ENCODE results near the gene RPSA. TPM values are rescaled to one million over a fixed set of nuclear protein-coding genes. Genes with fewer than 3 reads are reported as not detected.

RPSA gene
- total and polyA plus RNA-seq, 9 of the 15 experiments (the other 6 are each of a cell fraction or from before 2014, with no cell fraction given), result 2,290 to 4,272 (median 2,730) TPM

DNA sequence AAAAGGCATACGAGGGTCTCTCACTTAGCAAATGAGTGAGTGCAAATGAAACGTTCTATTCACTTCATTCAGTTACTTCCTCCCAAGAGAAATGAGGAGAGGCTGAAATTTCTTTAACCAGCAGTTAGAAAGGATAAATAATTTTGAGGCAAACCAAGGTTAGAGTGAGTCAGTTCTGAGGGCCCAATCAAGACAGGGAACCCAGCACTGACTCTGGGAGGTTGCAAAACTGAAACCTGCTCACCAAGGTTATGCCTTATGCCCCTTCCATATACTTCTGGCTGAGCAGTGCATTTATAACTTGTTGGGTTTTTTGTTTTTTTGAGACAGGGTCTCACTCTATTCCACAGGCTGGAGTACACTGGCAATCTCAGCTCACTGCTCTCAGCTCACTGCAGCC, 4.5 kb upstream of the RPSA start:
- H3K36me3 ChIP-seq (ENCODE audit: control insufficient read depth, insufficient read depth, low read length), result peaks cover 20% of the 10 kb centered on the region
- intact Hi-C loops (cut with micrococcal nuclease), result loop anchor here (10.0 kb wide), 1 partner anchor 903 kb away; the partner anchor contains the start of gene EIF1B
- BruUV-seq (replicated peaks), result no TSS peak

More for the DNA sequence above, 4.5 kb upstream of the RPSA start:
- in situ Hi-C loops (cut with MboI), result loop anchor here (10.0 to 25.0 kb wide), 2 partner anchors 903 to 1060 kb away; partner anchors contain the start of genes EIF1B and RPL14
- no peak overlapping the region for H3K27ac ChIP-seq (ENCODE audit: extremely low read depth, low read depth, low read length)
- H3K9me3 ChIP-seq (replicated peaks; ENCODE audit: control insufficient read depth, insufficient read depth, low read depth, low read length), result no peaks in the 10 kb centered on the region
- no peak for TF ChIP-seq NR2C1 (IDR thresholded peaks at IDR 0.05)
- TF ChIP-seq NR2C1 (tag; IDR thresholded peaks at IDR 0.05), result no peak
- TF ChIP-seq ETS2 (tag; IDR thresholded peaks at IDR 0.05; ENCODE audit: borderline replicate concordance, poor library complexity, severe bottlenecking), result no peak
- TF ChIP-seq, protein P1, sequence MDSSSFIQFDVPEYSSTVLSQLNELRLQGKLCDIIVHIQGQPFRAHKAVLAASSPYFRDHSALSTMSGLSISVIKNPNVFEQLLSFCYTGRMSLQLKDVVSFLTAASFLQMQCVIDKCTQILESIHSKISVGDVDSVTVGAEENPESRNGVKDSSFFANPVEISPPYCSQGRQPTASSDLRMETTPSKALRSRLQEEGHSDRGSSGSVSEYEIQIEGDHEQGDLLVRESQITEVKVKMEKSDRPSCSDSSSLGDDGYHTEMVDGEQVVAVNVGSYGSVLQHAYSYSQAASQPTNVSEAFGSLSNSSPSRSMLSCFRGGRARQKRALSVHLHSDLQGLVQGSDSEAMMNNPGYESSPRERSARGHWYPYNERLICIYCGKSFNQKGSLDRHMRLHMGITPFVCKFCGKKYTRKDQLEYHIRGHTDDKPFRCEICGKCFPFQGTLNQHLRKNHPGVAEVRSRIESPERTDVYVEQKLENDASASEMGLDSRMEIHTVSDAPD (CRISPR knock-in tag; IDR thresholded peaks at IDR 0.05), result no peak
- no peak overlapping the region for H3K9ac ChIP-seq (ENCODE audit: insufficient read depth in 1 of 2, low read depth in 2 of 2, low read length in 2 of 2)
- ChIA-PET CTCF (ENCODE audit: low intra/inter-chr PET ratio) (no interaction called here), POLR2A (interaction anchor here (0.9 to 1.4 kb wide), 4 partner anchors 9 to 64 kb away, joined by 3 read pairs; no protein-coding TSS in a partner anchor)
- peaks cover 7% of the 10 kb centered on the region in 2 experiments; a peak in 3 of 5 replicates for H3K4me1 ChIP-seq (replicated peaks in 1 of 2; ENCODE audit: control insufficient read depth in 2 of 2, insufficient read depth in 2 of 2, low read length in 2 of 2)
- H3K9me1 ChIP-seq (ENCODE audit: control insufficient read depth, insufficient read depth, low read length), result no peaks in the 10 kb centered on the region
- FAIRE-seq, result no peak
- DNase-seq (ENCODE audit: extremely low read depth in 1 of 4, low spot score in 3 of 4), result no peak
- ATAC-seq, result no peak
- no peaks in the 10 kb centered on the region for H3K27me3 ChIP-seq (ENCODE audit: control insufficient read depth in 2 of 2, insufficient read depth in 2 of 2, low read length in 2 of 2)
- H2AFZ ChIP-seq (ENCODE audit: low read depth, low read length), result no peak overlapping the region
- no peaks in the 10 kb centered on the region for H4K20me1 ChIP-seq (replicated peaks; ENCODE audit: control insufficient read depth, insufficient read depth, low read length)
- H3K79me2 ChIP-seq (ENCODE audit: control insufficient read depth, insufficient read depth, low read length), result peaks cover 22% of the 10 kb centered on the region
- no peak overlapping the region for H3K4me3 ChIP-seq
- WGBS (ENCODE audit: insufficient coverage, low coverage, missing lambda C conversion rate), result 31% methylated on average over 2 of the region's 2 CpGs
- H3K4me2 ChIP-seq (ENCODE audit: insufficient read depth, low read length), result no peak overlapping the region
